GM12878 (cell line): ENCODE data around the gene CADM2. TPM values are rescaled to one million over a fixed set of nuclear protein-coding genes. Genes with fewer than 3 reads are reported as not detected.

Experiments
- ATAC-seq: fragments of 200-7000 bp; cut with Tn5 transposase; 3 replicates; pipeline ENCODE4 v1.9.1; 2020; ENCODE audit warnings: mild to moderate bottlenecking, moderate library complexity
- BruUV-seq: library from RNA; stranded (reverse); fragments of 400-500 nt; replicated peaks from 2 replicates; lab custom pipeline; 2021; lab: Mats Ljungman, UMichigan
- CTCF ChIA-PET: fragments of 300-600 bp; sonication (Branson Sonifier 250); formaldehyde crosslinking; extraction: SDS; loops from one replicate; lab custom pipeline; 2021; ENCODE audit warnings: inconsistent platforms; lab: Yijun Ruan, JAX
- POLR2A ChIA-PET: fragments of 350-600 bp; formaldehyde crosslinking; extraction: SDS; loops from one replicate; lab custom pipeline; 2021; ENCODE audit warnings: inconsistent platforms; lab: Charles Lee
- RAD21 ChIA-PET: fragments of 300-600 bp; sonication (Branson Sonifier 250); formaldehyde crosslinking; loops from one replicate; lab custom pipeline; 2023; ENCODE audit warnings: antibody characterized with exemption; ENCODE audit not compliant: unreplicated experiment; lab: Charles Lee
- SMC1A ChIA-PET: fragments of 300-600 bp; sonication (Branson Sonifier 250); formaldehyde crosslinking; loops from one replicate; lab custom pipeline; 2023; ENCODE audit not compliant: unreplicated experiment, uncharacterized antibody; lab: Charles Lee
- DNase-seq: peaks from one replicate; pipeline ENCODE4 v3.0.0-alpha.2; 2011; ENCODE audit warnings: low read depth, low spot score
- FAIRE-seq: peaks from 3 replicates; lab custom pipeline; 2011; peaks lifted over from hg19 to GRCh38; lab: Jason Lieb, UNC
- H2AFZ ChIP-seq: 2 replicates; pipeline ENCODE4 v1.6.0; 2011; ENCODE audit warnings: low read depth, low read length, control low read depth; ENCODE audit not compliant: control insufficient read depth
- H3K27ac ChIP-seq: 2 replicates; pipeline ENCODE4 v1.5.1; 2011; ENCODE audit warnings: control low read depth; ENCODE audit not compliant: control insufficient read depth, insufficient read depth
- H3K27me3 ChIP-seq, 2 experiments: replicated peaks in 1 of 2; 2 replicates each; pipeline versions ENCODE4 v1.6.0 to v1.6.1; 2011; ENCODE audit warnings: low read length in 1 of 2; ENCODE audit not compliant: control insufficient read depth in 2 of 2, insufficient read depth in 2 of 2
- H3K36me3 ChIP-seq, 2 experiments: 2 replicates each; pipeline ENCODE4 v1.5.1; 2011; ENCODE audit warnings: low read length in 1 of 2; ENCODE audit not compliant: control insufficient read depth in 2 of 2, insufficient read depth in 2 of 2
- H3K4me1 ChIP-seq: 2 replicates; pipeline ENCODE4 v1.6.1; 2011; ENCODE audit warnings: mild to moderate bottlenecking, low read length, moderate library complexity, mixed read lengths; ENCODE audit not compliant: control insufficient read depth, insufficient read depth
- H3K4me2 ChIP-seq: 2 replicates; pipeline ENCODE4 v1.6.0; 2011; ENCODE audit warnings: control low read depth; ENCODE audit not compliant: control insufficient read depth, insufficient read depth
- H3K4me3 ChIP-seq: fragments of 200-600 bp; sonication (generic); 2 replicates; pipeline ENCODE4 v1.5.1; 2016
- H3K79me2 ChIP-seq: 2 replicates; pipeline ENCODE4 v1.6.0; 2011; ENCODE audit warnings: low read length; ENCODE audit not compliant: control insufficient read depth, insufficient read depth
- H3K9ac ChIP-seq: 2 replicates; pipeline ENCODE4 v1.8.0; 2011; ENCODE audit warnings: low read length, control low read depth, mixed read lengths; ENCODE audit not compliant: control insufficient read depth, insufficient read depth
- H3K9me3 ChIP-seq: replicated peaks from 3 replicates; pipeline ENCODE4 v1.5.1; 2011; ENCODE audit warnings: mild to moderate bottlenecking, low read length; ENCODE audit not compliant: control insufficient read depth, insufficient read depth
- H4K20me1 ChIP-seq: 2 replicates; pipeline ENCODE4 v1.6.0; 2011; ENCODE audit not compliant: control insufficient read depth, insufficient read depth
- ATF2 ChIP-seq: IDR thresholded peaks from 2 replicates; pipeline ENCODE4 v1.6.1; 2012; ENCODE audit warnings: low read length, inconsistent platforms
- BACH1 ChIP-seq: fragments of 450-650 bp; IDR thresholded peaks from 2 replicates; pipeline ENCODE4 v1.6.1; 2017; ENCODE audit warnings: mild to moderate bottlenecking, borderline replicate concordance
- CBFB ChIP-seq: IDR thresholded peaks from 2 replicates; pipeline ENCODE4 v1.6.1; 2016; ENCODE audit warnings: antibody characterized with exemption, low read depth
- CBX3 ChIP-seq: fragments of 200-600 bp; sonication (generic); IDR thresholded peaks from 2 replicates; pipeline ENCODE4 v1.6.1; 2016; ENCODE audit warnings: low read depth, borderline replicate concordance
- CBX5 ChIP-seq: sonication (generic); IDR thresholded peaks from 2 replicates; pipeline ENCODE4 v1.6.1; 2016; ENCODE audit warnings: low read depth, moderate library complexity, mild to moderate bottlenecking, inconsistent platforms
- CREM ChIP-seq: IDR thresholded peaks from 2 replicates; pipeline ENCODE4 v1.6.1; 2014; ENCODE audit warnings: antibody characterized with exemption, low read depth
- ESRRA ChIP-seq: IDR thresholded peaks from 2 replicates; pipeline ENCODE4 v1.6.1; 2012; ENCODE audit warnings: mild to moderate bottlenecking, low read length, improper control_type of control experiment
- ETV6 ChIP-seq, 2 experiments: fragments of 450-650 bp in 1 of 2; IDR thresholded peaks in 1 of 2; conservative IDR thresholded peaks in 1 of 2; 2 replicates each; pipeline ENCODE4 v1.6.1; 2014; ENCODE audit warnings: antibody characterized with exemption in 1 of 2, borderline replicate concordance in 1 of 2, low read depth in 1 of 2, mild to moderate bottlenecking in 1 of 2, moderate library complexity in 1 of 2
- FOXM1 ChIP-seq: IDR thresholded peaks from 2 replicates; pipeline ENCODE4 v1.6.1; 2012; ENCODE audit warnings: low read depth, mild to moderate bottlenecking, inconsistent platforms, low read length, moderate library complexity
- GABPA ChIP-seq: IDR thresholded peaks from 2 replicates; pipeline ENCODE4 v1.6.1; 2014; ENCODE audit warnings: antibody characterized with exemption, low read depth, mild to moderate bottlenecking, inconsistent platforms
- JUND ChIP-seq: IDR thresholded peaks from 2 replicates; pipeline ENCODE4 v1.6.1; 2012; ENCODE audit warnings: low read depth, mild to moderate bottlenecking, low read length, improper control_type of control experiment, moderate library complexity
- NBN ChIP-seq: fragments of 450-650 bp; IDR thresholded peaks from 2 replicates; pipeline ENCODE4 v1.6.1; 2016
- NKRF ChIP-seq: fragments of 450-650 bp; conservative IDR thresholded peaks from 2 replicates; pipeline ENCODE4 v1.6.1; 2017; ENCODE audit warnings: mild to moderate bottlenecking, moderate library complexity
- SMC3 ChIP-seq: IDR thresholded peaks from 2 replicates; pipeline ENCODE4 v1.6.1; 2011; ENCODE audit warnings: low read length, improper control_type of control experiment, borderline replicate concordance
- TCF12 ChIP-seq: IDR thresholded peaks from 2 replicates; pipeline ENCODE4 v1.6.1; 2011; ENCODE audit warnings: low read depth, mild to moderate bottlenecking, low read length
- YBX1 ChIP-seq: fragments of 450-650 bp; IDR thresholded peaks from 2 replicates; pipeline ENCODE4 v1.6.1; 2016; ENCODE audit warnings: antibody characterized with exemption
- ZNF592 ChIP-seq: fragments of 450-650 bp; IDR thresholded peaks from 2 replicates; pipeline ENCODE4 v1.6.1; 2017; ENCODE audit warnings: mild to moderate bottlenecking, moderate library complexity
- WGBS: methylation state at CpG from one replicate; pipeline ENCODE4 v1.1.6; 2016; ENCODE audit warnings: low lambda C conversion rate; ENCODE audit not compliant: insufficient replicate concordance, insufficient coverage; ENCODE audit errors: missing lambda C conversion rate; 5-methylcytosine and 5-hydroxymethylcytosine counted together
- in situ Hi-C: fragments of 300-500 bp; cut with MboI; formaldehyde crosslinking; loops from 9 replicates; pipeline ENCODE4 v1.14.3; 2018; ENCODE audit warnings: mixed read lengths
- intact Hi-C: fragments of 100-400 bp; cut with micrococcal nuclease; formaldehyde crosslinking; loops from one replicate; pipeline ENCODE4 v1.14.2; 2022; ENCODE audit not compliant: unreplicated experiment
- polyA plus RNA-seq, 11 experiments: library from polyadenylated mRNA; depleted of rRNA in 4 of 11; unstranded in 6 of 11; stranded (reverse) in 5 of 11; fragments of >200 nt; fragmentation: Nextera tagmentation in 4 of 11; fragmentation: Illumina TruSeq in 1 of 11; extraction: Ambion mirVana in 4 of 11; extraction: Trizol in 1 of 11; gene quantifications; 1 replicate in 1 of 11; 2 replicates in 10 of 11; pipeline versions ENCODE4 v1.2.1 to v1.2.3, GENCODE V29; 2011 to 2016; ENCODE audit warnings: inconsistent platforms in 2 of 11, missing spikeins in 2 of 11, low read depth in 1 of 11
- total RNA-seq, 4 experiments: library from RNA; depleted of rRNA in 3 of 4; stranded (reverse); fragments of >200 nt in 3 of 4; fragmentation: Illumina TruSeq in 1 of 4; extraction: Trizol in 1 of 4; gene quantifications; 2 replicates each; pipeline versions ENCODE4 v1.2.1 to v1.2.3, GENCODE V29; 2013 to 2021

The CADM2 gene
- total and polyA plus RNA-seq, 10 of the 15 experiments (the other 5 are each of a cell fraction or from before 2014, with no cell fraction given): 0.13 TPM; not detected in 9

GRCh38 chr3:85364296-85364909, 405.6 kb downstream of the CADM2 start:
- Histone ChIP-seq H3K4me2 (no peak overlapping the region), H3K9ac (no peak overlapping the region), H3K9me3 (no peaks in the 10 kb centered on the region), H3K27ac (no peak overlapping the region), H3K79me2 (no peaks in the 10 kb centered on the region), H4K20me1 (no peaks in the 10 kb centered on the region), H3K36me3 (no peaks in the 10 kb centered on the region), H3K4me1 (no peaks in the 10 kb centered on the region), H3K4me3 (no peak overlapping the region), H3K27me3 (no peaks in the 10 kb centered on the region), H2AFZ (no peak overlapping the region)
- no TSS peak for BruUV-seq
- 25% methylated on average over 5 of the region's 5 CpGs for WGBS
- DNase-seq (no peak), FAIRE-seq (no peak), ATAC-seq (no peak)
- ChIA-PET CTCF (interaction anchor here (1.0 to 1.1 kb wide), 2 partner anchors 208 to 817 kb away, joined by 3 read pairs; no protein-coding TSS in a partner anchor), POLR2A (interaction anchor here (0.7 kb wide), 1 partner anchor 230 kb away, joined by 11 read pairs; no protein-coding TSS in a partner anchor), SMC1A (interaction anchor here (0.9 kb wide), 1 partner anchor 817 kb away, joined by 3 read pairs; no protein-coding TSS in a partner anchor), RAD21 (no interaction called here)
- intact Hi-C loops: loop anchor here (5.0 kb wide), 1 partner anchor 203 kb away; no protein-coding TSS in a partner anchor
- in situ Hi-C loops: no loop called here
- TF ChIP-seq TCF12 (no peak), JUND (no peak), ESRRA (no peak), YBX1 (no peak), ATF2 (no peak), NKRF (no peak), CBX3 (no peak), CBX5 (no peak), BACH1 (no peak), CREM (no peak), NBN (no peak), SMC3 (no peak), CBFB (no peak), FOXM1 (no peak), GABPA (no peak), ZNF592 (no peak), ETV6 (conservative IDR thresholded peaks at IDR 0.05 in 1 of 2, IDR thresholded peaks at IDR 0.05 in 1 of 2; ENCODE audit: borderline replicate concordance in 1 of 2, low read depth in 1 of 2) (no peak)
